GOT3 (cell line): ENCODE measurements around the gene THOC6.
"Not testable (repeated sequence)": the region's sequence is repeated elsewhere in the genome, so short reads cannot be mapped to it uniquely, and the experiment has no call there.

Source experiments
- DNase-seq: peaks from one replicate; lab custom pipeline; 2025; ENCODE audit warnings: mixed read lengths; lab: John Stamatoyannopoulos, UW

THOC6 gene

GRCh38 chr16:3072148-3072547 is 48.3 kb downstream of the THOC6 start:
- not testable (repeated sequence) for DNase-seq

GRCh38 chr16:3072576-3073263 is 48.9 kb downstream of the THOC6 start:
- not testable (repeated sequence) for DNase-seq

GRCh38 chr16:3073448-3073847 is 49.6 kb downstream of the THOC6 start:
- DNase-seq, result no peak

- no peak for DNase-seq
Observed at GRCh38 chr16:3074860-3075522, 51.2 kb downstream of the THOC6 start.

- no peak for DNase-seq
Observed at GRCh38 chr16:3075523-3075915, 51.7 kb downstream of the THOC6 start.

GRCh38 chr16:3075946-3076345 is 52.1 kb downstream of the THOC6 start:
- not testable (repeated sequence) for DNase-seq

GRCh38 chr16:3076577-3076976 is 52.7 kb downstream of the THOC6 start:
- DNase-seq, result no peak
